IMR-90 (cell line): ENCODE results near the gene NTM. TPM values are rescaled to one million over a fixed set of nuclear protein-coding genes. Genes with fewer than 3 reads are reported as not detected.

Source experiments
- ATAC-seq: fragments of 200-7000 bp; cut with Tn5 transposase; 2 replicates; pipeline ENCODE4 v1.9.1; 2020; ENCODE audit warnings: low read depth, mild to moderate bottlenecking, moderate library complexity
- BruUV-seq: library from RNA; stranded (reverse); fragments of 400-500 nt; replicated peaks from 2 replicates; lab custom pipeline; 2021; lab: Mats Ljungman, UMichigan
- CTCF ChIA-PET: fragments of 300-600 bp; formaldehyde crosslinking; extraction: SDS; loops from one replicate; lab custom pipeline; 2021; ENCODE audit warnings: antibody characterized with exemption; lab: Yijun Ruan, JAX
- POLR2A ChIA-PET: fragments of 300-600 bp; sonication (Branson Sonifier 250); formaldehyde crosslinking; loops from one replicate; lab custom pipeline; 2022; ENCODE audit warnings: antibody characterized with exemption; ENCODE audit not compliant: unreplicated experiment; lab: Charles Lee
- DNase-seq: peaks from one replicate; pipeline ENCODE4 v3.0.0; 2013
- H2AFZ ChIP-seq: replicated peaks from 2 replicates; pipeline ENCODE3; 2013; ENCODE audit warnings: low read length, mild to moderate bottlenecking; ENCODE audit not compliant: poor library complexity
- H2AK5ac ChIP-seq: 2 replicates; pipeline ENCODE4 v1.6.1; 2013; ENCODE audit warnings: low read depth, low read length, inconsistent platforms
- H2AK9ac ChIP-seq: replicated peaks from 2 replicates; pipeline ENCODE3; 2013; ENCODE audit warnings: mild to moderate bottlenecking, low read depth, low read length, moderate library complexity; ENCODE audit not compliant: poor library complexity
- H2BK120ac ChIP-seq: 2 replicates; pipeline ENCODE4 v1.6.1; 2013; ENCODE audit warnings: low read depth, low read length, inconsistent platforms
- H2BK15ac ChIP-seq: 3 replicates; pipeline ENCODE4 v1.6.1; 2013; ENCODE audit warnings: low read depth, low read length, inconsistent platforms
- H2BK20ac ChIP-seq: 2 replicates; pipeline ENCODE4 v1.6.1; 2013; ENCODE audit warnings: low read depth, mild to moderate bottlenecking, inconsistent platforms, low read length, moderate library complexity
- H2BK5ac ChIP-seq: 2 replicates; pipeline ENCODE4 v1.6.1; 2013; ENCODE audit warnings: mild to moderate bottlenecking, low read depth, low read length, inconsistent platforms; ENCODE audit not compliant: poor library complexity, severe bottlenecking
- H3K14ac ChIP-seq: replicated peaks from 2 replicates; pipeline ENCODE4 v1.6.1; 2013; ENCODE audit warnings: low read depth, low read length, inconsistent platforms
- H3K18ac ChIP-seq: 2 replicates; pipeline ENCODE4 v1.6.1; 2013; ENCODE audit warnings: low read depth, low read length, control low read depth
- H3K23ac ChIP-seq: 2 replicates; pipeline ENCODE4 v1.6.1; 2013; ENCODE audit warnings: low read depth, low read length, inconsistent platforms
- H3K27ac ChIP-seq: 2 replicates; pipeline ENCODE4 v1.5.1; 2013; ENCODE audit warnings: mild to moderate bottlenecking, control low read depth, low read length; ENCODE audit not compliant: insufficient read depth
- H3K27me3 ChIP-seq: 2 replicates; pipeline ENCODE4 v1.6.1; 2013; ENCODE audit warnings: low read length; ENCODE audit not compliant: control insufficient read depth, insufficient read depth
- H3K36me3 ChIP-seq: 2 replicates; pipeline ENCODE4 v1.6.1; 2013; ENCODE audit warnings: low read length, mixed read lengths; ENCODE audit not compliant: control insufficient read depth, insufficient read depth
- H3K4ac ChIP-seq: 2 replicates; pipeline ENCODE4 v1.6.1; 2013; ENCODE audit warnings: low read depth, low read length, inconsistent platforms
- H3K4me1 ChIP-seq: 2 replicates; pipeline ENCODE4 v1.6.1; 2013; ENCODE audit warnings: low read length, mixed read lengths; ENCODE audit not compliant: control insufficient read depth, insufficient read depth
- H3K4me2 ChIP-seq: 2 replicates; pipeline ENCODE4 v1.6.1; 2013; ENCODE audit warnings: low read depth, mild to moderate bottlenecking, control low read depth, low read length, moderate library complexity
- H3K4me3 ChIP-seq: 2 replicates; pipeline ENCODE4 v1.5.1; 2013; ENCODE audit warnings: low read depth, mild to moderate bottlenecking, control low read depth, low read length, moderate library complexity; ENCODE audit not compliant: insufficient read depth
- H3K56ac ChIP-seq: 2 replicates; pipeline ENCODE4 v1.6.1; 2013; ENCODE audit warnings: low read length, inconsistent platforms; ENCODE audit not compliant: insufficient read depth; ENCODE audit errors: extremely low read depth
- H3K79me1 ChIP-seq, 2 experiments: 2 replicates each; pipeline ENCODE4 v1.6.1; 2013; ENCODE audit warnings: low read length in 2 of 2, inconsistent platforms in 1 of 2, low read depth in 1 of 2
- H3K9ac ChIP-seq: 2 replicates; pipeline ENCODE4 v1.6.1; 2013; ENCODE audit warnings: low read depth, low read length, control low read depth
- H3K9me1 ChIP-seq: 2 replicates; pipeline ENCODE4 v1.6.1; 2013; ENCODE audit warnings: low read length, inconsistent platforms; ENCODE audit not compliant: insufficient read depth
- H3K9me3 ChIP-seq: 2 replicates; pipeline ENCODE4 v1.6.1; 2013; ENCODE audit warnings: low read length; ENCODE audit not compliant: control insufficient read depth, insufficient read depth
- H4K20me1 ChIP-seq: 2 replicates; pipeline ENCODE4 v1.6.1; 2013; ENCODE audit warnings: low read length, inconsistent platforms; ENCODE audit not compliant: insufficient read depth
- H4K5ac ChIP-seq: 2 replicates; pipeline ENCODE4 v1.6.1; 2013; ENCODE audit warnings: mild to moderate bottlenecking, low read depth, low read length, control low read depth
- H4K8ac ChIP-seq, 2 experiments: 2 replicates each; pipeline ENCODE4 v1.6.1; 2013; ENCODE audit warnings: low read depth in 2 of 2, low read length in 2 of 2, control low read depth in 1 of 2, inconsistent platforms in 1 of 2
- H4K91ac ChIP-seq: 2 replicates; pipeline ENCODE4 v1.6.1; 2013; ENCODE audit warnings: low read depth, low read length, inconsistent platforms; ENCODE audit not compliant: insufficient read depth
- BHLHE40 ChIP-seq: fragments of 150-350 bp; IDR thresholded peaks from 2 replicates; pipeline ENCODE4 v1.6.1; 2016; ENCODE audit warnings: mild to moderate bottlenecking, low read depth, low read length
- CEBPB ChIP-seq: IDR thresholded peaks from 2 replicates; pipeline ENCODE4 v1.6.1; 2012; ENCODE audit warnings: low read depth, low read length, improper control_type of control experiment
- CHD1 ChIP-seq: IDR thresholded peaks from 2 replicates; pipeline ENCODE4 v1.6.1; 2012; ENCODE audit warnings: low read depth, low read length, improper control_type of control experiment
- CTCF ChIP-seq: conservative IDR thresholded peaks from 2 replicates; pipeline ENCODE4 v1.5.1; 2012; ENCODE audit warnings: mild to moderate bottlenecking, low read depth, low read length, improper control_type of control experiment
- ELK1 ChIP-seq: fragments of 150-350 bp; IDR thresholded peaks from 2 replicates; pipeline ENCODE4 v1.6.1; 2016; ENCODE audit warnings: low read depth, mild to moderate bottlenecking, low read length, moderate library complexity, borderline replicate concordance
- FOS ChIP-seq: fragments of 150-350 bp; IDR thresholded peaks from 2 replicates; pipeline ENCODE4 v1.6.1; 2016; ENCODE audit warnings: low read depth, low read length
- MAFK ChIP-seq: IDR thresholded peaks from 2 replicates; pipeline ENCODE4 v1.6.1; 2012; ENCODE audit warnings: low read depth, low read length, improper control_type of control experiment
- MAZ ChIP-seq: IDR thresholded peaks from 2 replicates; pipeline ENCODE4 v1.6.1; 2012; ENCODE audit warnings: low read depth, mild to moderate bottlenecking, low read length, improper control_type of control experiment, moderate library complexity, borderline replicate concordance
- MXI1 ChIP-seq: IDR thresholded peaks from 2 replicates; pipeline ENCODE4 v1.6.1; 2012; ENCODE audit warnings: low read depth, mild to moderate bottlenecking, low read length, moderate library complexity, borderline replicate concordance
- NFE2L2 ChIP-seq: fragments of 150-350 bp; IDR thresholded peaks from 2 replicates; pipeline ENCODE4 v1.6.1; 2016; ENCODE audit warnings: low read depth, mild to moderate bottlenecking, low read length
- POLR2A ChIP-seq: IDR thresholded peaks from 2 replicates; pipeline ENCODE4 v1.6.1; 2012; ENCODE audit warnings: mild to moderate bottlenecking, low read depth, low read length
- RAD21 ChIP-seq: IDR thresholded peaks from 2 replicates; pipeline ENCODE4 v1.6.1; 2012; ENCODE audit warnings: low read length, improper control_type of control experiment
- RCOR1 ChIP-seq: IDR thresholded peaks from 2 replicates; pipeline ENCODE4 v1.6.1; 2012; ENCODE audit warnings: mild to moderate bottlenecking, low read length, improper control_type of control experiment; ENCODE audit not compliant: insufficient replicate concordance
- RFX5 ChIP-seq: IDR thresholded peaks from 2 replicates; pipeline ENCODE4 v1.8.0; 2012; ENCODE audit warnings: low read depth, mild to moderate bottlenecking, low read length, moderate library complexity
- SMC3 ChIP-seq: fragments of 150-350 bp; IDR thresholded peaks from 2 replicates; pipeline ENCODE4 v1.6.1; 2016; ENCODE audit warnings: low read depth, mild to moderate bottlenecking, antibody characterized with exemption, low read length, moderate library complexity
- USF2 ChIP-seq: fragments of 150-350 bp; IDR thresholded peaks from 2 replicates; pipeline ENCODE4 v1.6.1; 2017; ENCODE audit warnings: mild to moderate bottlenecking, antibody characterized with exemption, low read length, low read depth
- WGBS, 2 experiments: methylation state at CpG; one replicate each; pipeline versions ENCODE4 v1.1.5 to v1.1.7; 2013; ENCODE audit warnings: missing lambda C conversion rate in 2 of 2; ENCODE audit not compliant: insufficient read length in 1 of 2; ENCODE audit errors: extremely low coverage in 2 of 2; 5-methylcytosine and 5-hydroxymethylcytosine counted together
- dilution Hi-C: fragments of 300-500 bp; cut with HindIII; formaldehyde crosslinking; loops from one replicate; pipeline ENCODE4 v1.14.3; 2018; ENCODE audit warnings: low sequenced_read_pairs; ENCODE audit not compliant: unreplicated experiment
- in situ Hi-C: fragments of 300-500 bp; cut with MboI; formaldehyde crosslinking; loops from 3 replicates; pipeline ENCODE4 v1.14.3; 2019; ENCODE audit warnings: low sequenced_read_pairs, inconsistent platforms, mixed read lengths
- intact Hi-C: fragments of 100-400 bp; cut with micrococcal nuclease; formaldehyde crosslinking; loops from 2 replicates; pipeline ENCODE4 v1.10.0; 2022
- polyA plus RNA-seq, 3 experiments: library from polyadenylated mRNA; depleted of rRNA; stranded (reverse); fragments of >200 nt; gene quantifications; 2 replicates each; pipeline ENCODE4 v1.2.3, GENCODE V29; 2012; ENCODE audit warnings: low replicate concordance in 1 of 3
- total RNA-seq: library from RNA; depleted of rRNA; stranded (reverse); fragments of >200 nt; gene quantifications from 2 replicates; pipeline ENCODE4 v1.2.3, GENCODE V29; 2012

Gene NTM
- total and polyA plus RNA-seq, 2 of the 4 experiments (the other 2 are of a cell fraction), result 19.5 to 25.5 TPM

- no peaks in the 10 kb centered on the region for H3K4me1 ChIP-seq
- no peak overlapping the region for H2AFZ ChIP-seq
- H3K9me1 ChIP-seq, result no peaks in the 10 kb centered on the region
- DNase-seq, result no peak
- no peak overlapping the region for H4K5ac ChIP-seq
- H3K9ac ChIP-seq, result no peak overlapping the region
- H2AK5ac ChIP-seq, result no peak overlapping the region
- H2BK15ac ChIP-seq, result no peak overlapping the region
- BruUV-seq, result no TSS peak
- no peak overlapping the region for H3K4ac ChIP-seq
- no peaks in the 10 kb centered on the region for H3K9me3 ChIP-seq
- in situ Hi-C loops (no loop called here), intact Hi-C loops (no loop called here), dilution Hi-C loops (no loop called here)
- H3K4me3 ChIP-seq, result no peak overlapping the region
- no peak overlapping the region for H2BK5ac ChIP-seq
- H3K27me3 ChIP-seq, result peaks cover 13% of the 10 kb centered on the region
- H3K4me2 ChIP-seq, result no peak overlapping the region
- CTCF ChIA-PET, result no interaction called here
- TF ChIP-seq USF2 (no peak), RAD21 (no peak), MAFK (no peak), RFX5 (no peak), CTCF (no peak), RCOR1 (no peak), MXI1 (no peak), ELK1 (no peak), CHD1 (no peak), BHLHE40 (no peak), NFE2L2 (no peak), FOS (no peak), SMC3 (no peak), MAZ (no peak), CEBPB (no peak), POLR2A (no peak)
- H4K20me1 ChIP-seq, result no peaks in the 10 kb centered on the region
- WGBS, 2 experiments, result no CpG with 5 or more reads among the region's 4 CpGs
- no peak overlapping the region for H3K56ac ChIP-seq
- H2BK20ac ChIP-seq, result no peak overlapping the region
- H3K36me3 ChIP-seq, result no peaks in the 10 kb centered on the region
- H3K18ac ChIP-seq, result no peak overlapping the region
- H3K23ac ChIP-seq, result no peak overlapping the region
- H4K8ac ChIP-seq, result no peak overlapping the region
- no peak overlapping the region for H3K14ac ChIP-seq
- no peak overlapping the region for H2AK9ac ChIP-seq
- no peak overlapping the region for H3K27ac ChIP-seq
- no peak overlapping the region for H2BK120ac ChIP-seq
- no peaks in the 10 kb centered on the region for H3K79me1 ChIP-seq
- ATAC-seq, result no peak
- POLR2A ChIA-PET, result no interaction called here
- no peak overlapping the region for H4K91ac ChIP-seq
Measured at GRCh38 chr11:131375421-131375820, 5.0 kb downstream of the NTM start.
